Endothelial cell of umbilical vein (primary cell): ENCODE results near the gene CDKL5. TPM values are rescaled to one million over a fixed set of nuclear protein-coding genes. Genes with fewer than 3 reads are reported as not detected.

Experiments used
- BruUV-seq: library from RNA; stranded (reverse); fragments of 400-500 nt; replicated peaks from 2 replicates; lab custom pipeline; 2021; lab: Mats Ljungman, UMichigan
- CTCF ChIA-PET: fragments of 300-600, 350-600 bp; sonication (Branson Sonifier 250); formaldehyde crosslinking; loops from one replicate; lab custom pipeline; 2021; ENCODE audit warnings: antibody characterized with exemption, inconsistent platforms; lab: Charles Lee
- POLR2A ChIA-PET: fragments of 300-600, 350-600 bp; sonication (Branson Sonifier 250); formaldehyde crosslinking; loops from one replicate; lab custom pipeline; 2021; ENCODE audit warnings: antibody characterized with exemption, inconsistent platforms; lab: Charles Lee
- DNase-seq: peaks from one replicate; pipeline ENCODE4 v3.0.0-alpha.2; 2011; ENCODE audit warnings: low read depth, low spot score
- FAIRE-seq: peaks from 2 replicates; lab custom pipeline; 2011; peaks lifted over from hg19 to GRCh38; lab: Jason Lieb, UNC
- H2AFZ ChIP-seq: 2 replicates; pipeline ENCODE4 v1.6.0; 2012; ENCODE audit warnings: low read depth, low read length, control low read depth, inconsistent platforms
- H3K27ac ChIP-seq: 2 replicates; pipeline ENCODE4 v1.5.1; 2011; ENCODE audit warnings: low read depth, mild to moderate bottlenecking, control low read depth, low read length, moderate library complexity; ENCODE audit not compliant: insufficient read depth
- H3K27me3 ChIP-seq, 2 experiments: 2 replicates each; pipeline versions ENCODE4 v1.6.0 to v1.6.1; 2011; ENCODE audit warnings: low read length in 2 of 2, mixed read lengths in 1 of 2; ENCODE audit not compliant: control insufficient read depth in 2 of 2, insufficient read depth in 2 of 2
- H3K36me3 ChIP-seq, 2 experiments: 2 replicates in 1 of 2; 3 replicates in 1 of 2; pipeline ENCODE4 v1.5.1; 2011; ENCODE audit warnings: low read length in 2 of 2, mild to moderate bottlenecking in 1 of 2, moderate library complexity in 1 of 2; ENCODE audit not compliant: control insufficient read depth in 2 of 2, insufficient read depth in 2 of 2; ENCODE audit errors: extremely low read depth in 1 of 2
- H3K4me1 ChIP-seq: 3 replicates; pipeline ENCODE4 v1.5.1; 2011; ENCODE audit warnings: mild to moderate bottlenecking, low read length; ENCODE audit not compliant: control insufficient read depth, insufficient read depth; ENCODE audit errors: extremely low read depth
- H3K4me2 ChIP-seq: 2 replicates; pipeline ENCODE4 v1.6.1; 2011; ENCODE audit warnings: low read length, control low read depth, mixed read lengths; ENCODE audit not compliant: insufficient read depth
- H3K4me3 ChIP-seq, 3 experiments: fragments of 200-600 bp in 1 of 3; sonication (generic), shearing (Covaris generic) in 1 of 3; replicated peaks in 1 of 3; 2 replicates each; pipeline ENCODE4 v1.5.1; 2011 to 2016; ENCODE audit warnings: control low read depth in 3 of 3, low read length in 3 of 3, mild to moderate bottlenecking in 2 of 3, inconsistent platforms in 1 of 3, low read depth in 1 of 3, moderate library complexity in 1 of 3; ENCODE audit not compliant: insufficient read depth in 1 of 3
- H3K79me2 ChIP-seq: 2 replicates; pipeline ENCODE4 v1.6.0; 2012; ENCODE audit warnings: low read length, inconsistent platforms; ENCODE audit not compliant: control insufficient read depth, insufficient read depth
- H3K9ac ChIP-seq: replicated peaks from 2 replicates; pipeline ENCODE3; 2011; ENCODE audit warnings: low read length, control low read depth; ENCODE audit not compliant: insufficient read depth; ENCODE audit errors: extremely low read depth
- H3K9me1 ChIP-seq: replicated peaks from 3 replicates; pipeline ENCODE4 v1.6.0; 2011; ENCODE audit warnings: mild to moderate bottlenecking, low read length; ENCODE audit not compliant: control insufficient read depth, insufficient read depth; ENCODE audit errors: extremely low read depth
- H3K9me3 ChIP-seq: replicated peaks from 2 replicates; pipeline ENCODE4 v1.5.1; 2012; ENCODE audit warnings: low read length, inconsistent platforms; ENCODE audit not compliant: control insufficient read depth, insufficient read depth
- H4K20me1 ChIP-seq: replicated peaks from 2 replicates; pipeline ENCODE3; 2011; ENCODE audit warnings: mild to moderate bottlenecking, low read length; ENCODE audit not compliant: control insufficient read depth, insufficient read depth; ENCODE audit errors: extremely low read depth
- EZH2 ChIP-seq: IDR thresholded peaks from 2 replicates; pipeline ENCODE4 v1.6.1; 2012; ENCODE audit warnings: borderline replicate concordance, low read depth, mild to moderate bottlenecking, moderate library complexity, low read length, inconsistent platforms; ENCODE audit not compliant: severe bottlenecking
- FOS ChIP-seq: IDR thresholded peaks from 2 replicates; pipeline ENCODE4 v1.6.1; 2011; ENCODE audit warnings: mild to moderate bottlenecking, low read length, moderate library complexity, borderline replicate concordance; ENCODE audit not compliant: insufficient read depth
- GATA2 ChIP-seq: IDR thresholded peaks from 2 replicates; pipeline ENCODE4 v1.7.0; 2011; ENCODE audit warnings: low read depth, mild to moderate bottlenecking, moderate library complexity, mixed read lengths, low read length; ENCODE audit not compliant: insufficient read length, insufficient read depth
- JUN ChIP-seq: IDR thresholded peaks from 2 replicates; pipeline ENCODE4 v1.6.1; 2011; ENCODE audit warnings: borderline replicate concordance, low read depth; ENCODE audit not compliant: insufficient read length, insufficient read depth
- MYC ChIP-seq: IDR thresholded peaks from one replicate; pipeline ENCODE4 v1.6.1; 2011; ENCODE audit warnings: mild to moderate bottlenecking, low read depth, low read length
- POLR2A ChIP-seq: IDR thresholded peaks from 2 replicates; pipeline ENCODE4 v1.6.1; 2012; ENCODE audit warnings: low read depth, mild to moderate bottlenecking, control low read depth, low read length
- POLR2AphosphoS5 ChIP-seq: IDR thresholded peaks from 2 replicates; pipeline ENCODE4 v1.6.1; 2012; ENCODE audit warnings: low read depth, mild to moderate bottlenecking, control low read depth, low read length, moderate library complexity; ENCODE audit not compliant: insufficient read depth
- dilution Hi-C: fragments of 300-500 bp; cut with MboI; formaldehyde crosslinking; loops from one replicate; pipeline ENCODE4 v1.15.0; 2019; ENCODE audit warnings: low sequenced_read_pairs; ENCODE audit not compliant: extremely low pct_ligation_motif_present
- intact Hi-C: fragments of 100-400 bp; cut with micrococcal nuclease; formaldehyde crosslinking; loops from one replicate; pipeline ENCODE4 v1.10.0; 2022
- polyA plus RNA-seq, 4 experiments: library from polyadenylated mRNA; depleted of rRNA in 3 of 4; stranded (reverse) in 3 of 4; unstranded in 1 of 4; fragments of >200 nt; gene quantifications; 2 replicates each; pipeline versions ENCODE4 v1.2.1 to v1.2.3, GENCODE V29; 2011 to 2012; ENCODE audit warnings: missing spikeins in 1 of 4
- total RNA-seq: library from RNA; stranded (reverse); gene quantifications from 2 replicates; pipeline ENCODE4 v1.2.3, GENCODE V29; 2021
- TF ChIP-seq, protein P1 (sequence below): IDR thresholded peaks from 2 replicates; pipeline ENCODE4 v1.6.1; 2011; ENCODE audit not compliant: insufficient read depth, insufficient read length
- TF ChIP-seq, protein P2 (sequence below), 2 donors: IDR thresholded peaks; 1 replicate in 1 of 2; 2 replicates in 1 of 2; pipeline ENCODE4 v1.5.1; 2011; ENCODE audit warnings: low read length in 2 of 2, mild to moderate bottlenecking in 2 of 2, moderate library complexity in 2 of 2, control low read depth in 1 of 2, inconsistent platforms in 1 of 2, low read depth in 1 of 2; ENCODE audit not compliant: insufficient read depth in 1 of 2; ENCODE audit errors: extremely low read depth in 1 of 2

CDKL5 gene
- total and polyA plus RNA-seq, 2 donors (not counting 3 experiments of a cell fraction or from before 2014, with no cell fraction given): 1.5 to 4.3 TPM

DNA sequence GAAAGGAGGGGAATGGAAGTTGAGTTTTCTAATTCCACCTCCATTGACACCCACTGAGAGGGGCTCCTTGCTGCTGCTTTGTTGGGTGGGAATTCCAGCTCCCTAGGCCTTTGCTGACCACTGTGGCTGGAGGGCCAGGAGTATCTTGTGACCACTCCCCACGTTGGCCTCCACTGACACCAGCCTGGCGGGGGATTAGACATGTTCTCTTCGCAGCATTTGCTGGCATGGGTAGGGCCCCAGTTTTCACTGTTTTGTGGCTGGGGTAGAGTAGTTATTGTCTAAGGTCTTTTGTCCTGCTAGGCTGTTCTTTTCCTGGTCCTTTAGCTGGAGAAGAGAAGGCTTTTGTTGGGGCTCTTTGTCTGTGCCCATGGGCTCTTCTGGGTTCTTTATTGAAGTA is 116.7 kb downstream of the CDKL5 start:
- CTCF ChIA-PET: no interaction called here
- intact Hi-C loops: no loop called here
- no TSS peak for BruUV-seq

More for the DNA sequence above, 116.7 kb downstream of the CDKL5 start:
- H3K27ac ChIP-seq: no peak overlapping the region
- POLR2A ChIA-PET: no interaction called here
- FAIRE-seq (no peak), DNase-seq (no peak)
- no peaks in the 10 kb centered on the region for H3K9me1 ChIP-seq
- no peaks in the 10 kb centered on the region for H3K36me3 ChIP-seq
- no peaks in the 10 kb centered on the region for H4K20me1 ChIP-seq
- TF ChIP-seq GATA2: no peak
- no peak for TF ChIP-seq EZH2
- no peak for TF ChIP-seq MYC
- TF ChIP-seq, protein P1, sequence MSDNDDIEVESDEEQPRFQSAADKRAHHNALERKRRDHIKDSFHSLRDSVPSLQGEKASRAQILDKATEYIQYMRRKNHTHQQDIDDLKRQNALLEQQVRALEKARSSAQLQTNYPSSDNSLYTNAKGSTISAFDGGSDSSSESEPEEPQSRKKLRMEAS: no peak
- no peak for TF ChIP-seq FOS
- TF ChIP-seq, protein P2, sequence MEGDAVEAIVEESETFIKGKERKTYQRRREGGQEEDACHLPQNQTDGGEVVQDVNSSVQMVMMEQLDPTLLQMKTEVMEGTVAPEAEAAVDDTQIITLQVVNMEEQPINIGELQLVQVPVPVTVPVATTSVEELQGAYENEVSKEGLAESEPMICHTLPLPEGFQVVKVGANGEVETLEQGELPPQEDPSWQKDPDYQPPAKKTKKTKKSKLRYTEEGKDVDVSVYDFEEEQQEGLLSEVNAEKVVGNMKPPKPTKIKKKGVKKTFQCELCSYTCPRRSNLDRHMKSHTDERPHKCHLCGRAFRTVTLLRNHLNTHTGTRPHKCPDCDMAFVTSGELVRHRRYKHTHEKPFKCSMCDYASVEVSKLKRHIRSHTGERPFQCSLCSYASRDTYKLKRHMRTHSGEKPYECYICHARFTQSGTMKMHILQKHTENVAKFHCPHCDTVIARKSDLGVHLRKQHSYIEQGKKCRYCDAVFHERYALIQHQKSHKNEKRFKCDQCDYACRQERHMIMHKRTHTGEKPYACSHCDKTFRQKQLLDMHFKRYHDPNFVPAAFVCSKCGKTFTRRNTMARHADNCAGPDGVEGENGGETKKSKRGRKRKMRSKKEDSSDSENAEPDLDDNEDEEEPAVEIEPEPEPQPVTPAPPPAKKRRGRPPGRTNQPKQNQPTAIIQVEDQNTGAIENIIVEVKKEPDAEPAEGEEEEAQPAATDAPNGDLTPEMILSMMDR (IDR thresholded peaks at IDR 0.05; ENCODE audit: extremely low read depth in 1 of 2, insufficient read depth in 1 of 2, low read depth in 1 of 2, low read length in 2 of 2): no peak
- TF ChIP-seq POLR2AphosphoS5: no peak
- no peak for TF ChIP-seq POLR2A
- TF ChIP-seq JUN: no peak
- H3K4me1 ChIP-seq: no peaks in the 10 kb centered on the region
- H3K9ac ChIP-seq: no peak overlapping the region
- H3K4me2 ChIP-seq: no peak overlapping the region
- no peak overlapping the region for H2AFZ ChIP-seq
- no peaks in the 10 kb centered on the region for H3K79me2 ChIP-seq
- no peak overlapping the region for H3K4me3 ChIP-seq
- no peaks in the 10 kb centered on the region for H3K9me3 ChIP-seq
- H3K27me3 ChIP-seq: no peaks in the 10 kb centered on the region
- dilution Hi-C loops: no loop called here
